Measurements from ENCODE around the gene SGK2.

SGK2 gene

DNA sequence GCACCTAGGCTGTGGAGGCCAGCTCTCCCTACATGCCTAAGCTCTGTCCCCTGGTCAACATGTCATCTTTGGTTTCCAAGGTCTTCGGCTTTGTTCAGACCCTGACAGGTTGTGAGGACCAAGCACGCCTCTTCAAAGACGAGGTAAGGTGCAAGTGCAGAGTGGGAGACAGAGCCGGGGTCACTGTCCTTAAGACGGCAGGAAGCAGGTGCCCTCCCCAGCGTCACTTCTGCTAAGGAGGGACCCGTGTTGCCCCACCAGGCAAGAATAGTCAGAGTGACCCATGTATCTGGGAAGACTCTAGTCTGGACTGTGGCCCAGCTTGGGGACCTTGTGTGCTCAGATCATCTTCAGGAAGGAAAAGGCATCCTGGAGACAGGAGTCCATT, 18.2 kb upstream of the SGK2 start:
- no peaks in the 10 kb centered on the region for H3K9me3 ChIP-seq (ENCODE audit: control insufficient read depth, insufficient read depth, low read length)
- 0 out of 2 replicates have a peak, but pooled peaks cover 5% of the 10 kb centered on the region for H3K36me3 ChIP-seq (ENCODE audit: insufficient read depth, low read length)
- no peaks in the 10 kb centered on the region for H3K4me1 ChIP-seq (ENCODE audit: insufficient read depth, low read length)

DNA sequence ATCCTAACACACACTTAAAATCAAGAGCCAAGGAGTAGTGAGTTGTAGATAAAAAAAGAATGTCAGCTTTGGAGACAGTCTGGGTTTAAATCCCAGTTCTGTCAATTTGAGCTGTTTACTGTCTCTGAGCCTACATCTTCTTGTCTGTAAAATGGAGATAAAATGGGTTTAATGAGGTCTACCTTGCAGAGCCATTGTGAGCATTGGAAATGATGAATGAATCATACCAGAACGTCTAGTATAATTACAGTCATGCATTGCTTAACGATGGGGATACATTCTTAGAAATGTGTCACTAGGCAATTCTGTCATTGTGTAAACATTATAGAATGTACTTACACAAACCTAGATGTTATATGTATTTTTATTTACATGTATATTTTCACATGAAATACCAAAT, 17.6 kb upstream of the SGK2 start:
- no peaks in the 10 kb centered on the region for H3K4me1 ChIP-seq (ENCODE audit: insufficient read depth, low read length)
- H3K9ac ChIP-seq (ENCODE audit: low read depth, low read length), result no peak overlapping the region
- H3K36me3 ChIP-seq (ENCODE audit: insufficient read depth, low read length), result 0 out of 2 replicates have a peak, but pooled peaks cover 5% of the 10 kb centered on the region
- no peaks in the 10 kb centered on the region for H3K9me3 ChIP-seq (ENCODE audit: control insufficient read depth, insufficient read depth, low read length)

More for the DNA sequence above, 18.2 kb upstream of the SGK2 start:
- H3K9ac ChIP-seq (ENCODE audit: low read depth, low read length), result no peak overlapping the region

DNA sequence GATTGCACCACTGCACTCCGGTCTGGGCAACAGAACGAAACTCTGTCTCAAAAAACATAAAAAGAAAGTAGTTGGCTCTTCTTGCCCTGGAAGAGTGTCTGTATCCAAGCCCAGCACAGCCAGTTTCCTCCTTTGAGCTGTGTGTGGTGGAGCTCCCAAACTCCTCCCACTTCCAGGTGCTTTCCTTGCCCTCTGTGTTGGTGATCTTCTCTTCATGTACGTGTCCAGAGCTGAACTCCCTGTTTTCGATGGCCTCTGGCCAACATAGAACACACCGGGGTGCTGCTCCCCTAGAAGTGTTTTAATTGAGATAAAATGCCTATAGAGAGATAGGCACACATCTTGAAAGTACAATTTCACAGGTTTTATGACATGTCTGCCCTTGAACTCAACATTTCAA, 16.7 kb upstream of the SGK2 start:
- Histone ChIP-seq H3K9ac (ENCODE audit: low read depth, low read length) (no peak overlapping the region), H3K36me3 (ENCODE audit: insufficient read depth, low read length) (0 out of 2 replicates have a peak, but pooled peaks cover 5% of the 10 kb centered on the region), H3K4me1 (ENCODE audit: insufficient read depth, low read length) (no peaks in the 10 kb centered on the region)

DNA sequence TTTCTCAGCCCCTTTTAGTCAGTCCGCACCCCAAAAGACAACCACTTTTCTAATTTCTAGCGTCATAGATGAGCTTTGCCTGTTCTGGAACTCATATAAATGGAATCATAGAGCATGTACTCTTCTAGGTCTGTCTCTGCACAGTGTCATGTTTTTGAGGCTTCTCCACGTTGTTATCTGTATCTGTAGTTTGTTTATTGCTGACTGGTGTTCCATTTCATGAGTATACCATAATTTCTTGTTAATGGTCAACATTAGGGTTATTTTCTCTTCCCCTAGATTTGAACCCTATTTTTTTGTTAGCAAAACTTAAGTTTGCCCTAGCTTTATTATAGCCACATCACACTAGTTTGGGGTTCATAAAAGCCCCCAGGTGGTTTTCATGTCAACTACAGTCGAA, 16.2 kb upstream of the SGK2 start:
- Histone ChIP-seq H3K36me3 (ENCODE audit: insufficient read depth, low read length) (0 out of 2 replicates have a peak, but pooled peaks cover 5% of the 10 kb centered on the region), H3K9me3 (ENCODE audit: control insufficient read depth, insufficient read depth, low read length) (no peaks in the 10 kb centered on the region; the same call in 1 of the 2 replicates), H3K4me1 (ENCODE audit: insufficient read depth, low read length) (no peaks in the 10 kb centered on the region), H3K9ac (ENCODE audit: low read depth, low read length) (no peak overlapping the region)

More for the DNA sequence above, 16.7 kb upstream of the SGK2 start:
- H3K9me3 ChIP-seq (ENCODE audit: control insufficient read depth, insufficient read depth, low read length), result no peaks in the 10 kb centered on the region; the same call in 1 of the 2 replicates

DNA sequence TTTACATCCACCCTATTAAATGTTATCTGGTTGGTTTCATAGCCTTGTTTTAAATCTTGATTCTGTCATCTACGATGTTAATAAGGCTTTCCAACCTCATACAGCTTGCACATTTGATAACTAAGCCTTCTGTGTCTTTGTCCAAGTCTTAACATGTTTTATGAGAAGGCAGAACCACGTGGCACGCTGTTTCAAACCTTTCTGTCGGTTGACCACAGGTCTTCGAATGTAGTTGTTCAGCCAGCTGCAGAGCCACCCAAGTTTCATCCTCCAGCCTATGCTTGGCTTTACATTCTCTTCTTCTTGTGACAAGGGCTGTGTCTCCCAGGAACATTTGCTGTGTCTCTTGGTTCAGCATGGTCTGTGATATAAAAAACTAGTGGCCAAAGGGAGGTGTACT, 15.7 kb upstream of the SGK2 start:
- H3K9ac ChIP-seq (ENCODE audit: low read depth, low read length), result no peak overlapping the region
- H3K36me3 ChIP-seq (ENCODE audit: insufficient read depth, low read length), result 0 out of 2 replicates have a peak, but pooled peaks cover 5% of the 10 kb centered on the region
- no peaks in the 10 kb centered on the region; the same call in 1 of the 2 replicates for H3K9me3 ChIP-seq (ENCODE audit: control insufficient read depth, insufficient read depth, low read length)
- no peaks in the 10 kb centered on the region for H3K4me1 ChIP-seq (ENCODE audit: insufficient read depth, low read length)

GRCh38 chr20:43544501-43544900, 14.3 kb upstream of the SGK2 start:
- H3K4me1 ChIP-seq (ENCODE audit: insufficient read depth, low read length), result no peaks in the 10 kb centered on the region

GRCh38 chr20:43545837-43546578, 12.8 kb upstream of the SGK2 start:
- no peaks in the 10 kb centered on the region; the same call in 1 of the 2 replicates for H3K9me3 ChIP-seq (ENCODE audit: control insufficient read depth, insufficient read depth, low read length)
- no peaks in the 10 kb centered on the region for H3K4me1 ChIP-seq (ENCODE audit: insufficient read depth, low read length)
- H3K9ac ChIP-seq (ENCODE audit: low read depth, low read length), result no peak overlapping the region
- H3K36me3 ChIP-seq (ENCODE audit: insufficient read depth, low read length), result 0 out of 2 replicates have a peak, but pooled peaks cover 5% of the 10 kb centered on the region

More at GRCh38 chr20:43544501-43544900, 14.3 kb upstream of the SGK2 start:
- no peaks in the 10 kb centered on the region; the same call in 1 of the 2 replicates for H3K9me3 ChIP-seq (ENCODE audit: control insufficient read depth, insufficient read depth, low read length)
- H3K36me3 ChIP-seq (ENCODE audit: insufficient read depth, low read length), result 0 out of 2 replicates have a peak, but pooled peaks cover 5% of the 10 kb centered on the region
- H3K9ac ChIP-seq (ENCODE audit: low read depth, low read length), result no peak overlapping the region

GRCh38 chr20:43548273-43548880, 10.4 kb upstream of the SGK2 start:
- Histone ChIP-seq H3K36me3 (ENCODE audit: insufficient read depth, low read length) (0 out of 2 replicates have a peak, but pooled peaks cover 5% of the 10 kb centered on the region), H3K9ac (ENCODE audit: low read depth, low read length) (no peak overlapping the region), H3K9me3 (ENCODE audit: control insufficient read depth, insufficient read depth, low read length) (no peaks in the 10 kb centered on the region; the same call in 1 of the 2 replicates), H3K4me1 (ENCODE audit: insufficient read depth, low read length) (0 out of 2 replicates have a peak, but pooled peaks cover 5% of the 10 kb centered on the region)

DNA sequence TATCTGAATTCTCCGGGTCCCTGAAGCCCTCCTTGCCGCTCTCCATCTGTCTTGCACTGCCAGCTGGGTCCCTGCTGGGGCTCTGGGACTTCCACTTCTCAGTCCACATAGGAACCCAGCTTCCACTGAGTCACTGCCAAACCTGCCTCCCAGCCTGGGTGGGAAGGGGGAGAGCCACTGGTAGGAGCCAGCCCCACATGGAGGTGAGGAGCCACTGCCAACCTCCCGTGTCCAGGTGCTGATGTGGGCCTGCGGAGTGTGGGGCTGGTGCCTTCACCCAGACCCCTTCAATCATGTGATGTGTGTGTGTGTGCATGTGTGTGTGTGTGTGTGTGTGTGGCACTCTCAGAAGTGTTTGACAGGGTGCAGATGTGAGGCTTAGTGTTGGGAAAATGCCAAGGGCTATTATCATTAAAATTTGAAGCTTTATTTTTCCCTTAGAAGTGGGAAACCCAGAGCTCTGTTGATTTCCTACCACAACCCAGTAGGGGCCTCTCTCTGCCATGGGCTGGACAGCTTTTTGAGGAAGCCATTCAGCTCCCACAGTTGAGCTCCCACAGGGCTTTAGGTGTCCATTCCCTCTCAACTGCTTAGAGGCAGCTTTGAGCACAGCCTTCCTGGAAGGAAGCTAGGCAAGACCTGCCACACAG, 9.3 kb upstream of the SGK2 start:
- Histone ChIP-seq H3K36me3 (ENCODE audit: insufficient read depth, low read length) (no peaks in the 10 kb centered on the region), H3K9me3 (ENCODE audit: control insufficient read depth, insufficient read depth, low read length) (no peaks in the 10 kb centered on the region; the same call in 1 of the 2 replicates), H3K9ac (ENCODE audit: low read depth, low read length) (no peak overlapping the region), H3K4me1 (ENCODE audit: insufficient read depth, low read length) (0 out of 2 replicates have a peak, but pooled peaks cover 5% of the 10 kb centered on the region)

DNA sequence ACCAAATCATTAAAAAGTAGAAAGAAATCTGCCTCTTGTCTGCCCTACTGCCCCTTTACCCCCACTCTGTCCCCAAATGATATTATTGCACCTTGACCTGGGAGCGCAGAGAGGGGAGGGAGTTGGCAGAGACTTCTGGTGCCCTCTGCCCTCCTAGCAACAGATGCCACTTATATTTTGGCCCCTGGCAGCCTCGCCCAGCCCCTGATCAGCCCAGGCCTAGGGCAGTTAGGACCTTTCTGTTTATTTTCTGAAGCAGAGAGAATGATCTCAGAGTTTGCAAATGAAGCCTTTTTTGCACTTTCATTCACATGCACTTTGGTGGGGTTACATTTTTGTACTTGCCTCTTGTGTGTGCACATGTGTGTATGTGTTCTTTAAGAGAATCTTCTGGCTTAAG, 8.4 kb upstream of the SGK2 start:
- Histone ChIP-seq H3K9ac (ENCODE audit: low read depth, low read length) (no peak overlapping the region), H3K9me3 (ENCODE audit: control insufficient read depth, insufficient read depth, low read length) (no peaks in the 10 kb centered on the region; the same call in 1 of the 2 replicates), H3K36me3 (ENCODE audit: insufficient read depth, low read length) (no peaks in the 10 kb centered on the region), H3K4me1 (ENCODE audit: insufficient read depth, low read length) (0 out of 2 replicates have a peak, but pooled peaks cover 5% of the 10 kb centered on the region)

- H3K36me3 ChIP-seq (ENCODE audit: insufficient read depth, low read length), result no peaks in the 10 kb centered on the region
- peaks cover 13% of the 10 kb centered on the region; the same call in 1 of the 2 replicates for H3K4me1 ChIP-seq (ENCODE audit: insufficient read depth, low read length)
- H3K9ac ChIP-seq (ENCODE audit: low read depth, low read length), result no peak overlapping the region
- H3K9me3 ChIP-seq (ENCODE audit: control insufficient read depth, insufficient read depth, low read length), result no peaks in the 10 kb centered on the region
Observed at GRCh38 chr20:43554369-43554768, 4.5 kb upstream of the SGK2 start.

GRCh38 chr20:43559147-43559987, 540 bp downstream of the SGK2 start:
- Histone ChIP-seq H3K9me3 (ENCODE audit: control insufficient read depth, insufficient read depth, low read length) (no peaks in the 10 kb centered on the region), H3K9ac (ENCODE audit: low read depth, low read length) (no peak overlapping the region), H3K36me3 (ENCODE audit: insufficient read depth, low read length) (no peaks in the 10 kb centered on the region), H3K4me1 (ENCODE audit: insufficient read depth, low read length) (peaks cover 8% of the 10 kb centered on the region; the same call in 1 of the 2 replicates)

DNA sequence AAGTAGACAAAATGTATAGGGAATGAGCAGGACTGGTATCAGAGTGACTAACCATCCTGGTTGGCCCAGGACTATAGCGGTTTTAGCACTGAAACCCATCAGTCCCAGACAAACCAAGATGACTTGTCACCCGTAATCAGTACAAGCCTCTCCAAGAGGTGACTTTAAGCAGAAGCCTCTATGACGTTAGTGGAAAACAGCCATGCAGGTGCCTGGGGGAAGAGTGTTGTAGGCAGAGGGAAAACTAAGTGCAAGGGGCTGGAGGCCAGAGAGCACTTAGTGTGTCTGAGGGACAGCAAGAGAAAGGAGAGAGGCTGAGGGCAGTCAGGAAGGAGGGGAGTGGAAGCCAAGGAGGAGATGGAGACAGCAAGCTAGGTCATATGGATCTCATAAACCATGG, 2.1 kb downstream of the SGK2 start:
- H3K36me3 ChIP-seq (ENCODE audit: insufficient read depth, low read length), result no peaks in the 10 kb centered on the region
- H3K4me1 ChIP-seq (ENCODE audit: insufficient read depth, low read length), result peaks cover 8% of the 10 kb centered on the region; the same call in 1 of the 2 replicates
- H3K9me3 ChIP-seq (ENCODE audit: control insufficient read depth, insufficient read depth, low read length), result no peaks in the 10 kb centered on the region

More for the DNA sequence above, 2.1 kb downstream of the SGK2 start:
- no peak overlapping the region for H3K9ac ChIP-seq (ENCODE audit: low read depth, low read length)

Data from ES-I3 (cell line).